PFSK-1 (cell line): ENCODE data around the gene CXCL12.

Experiments
- FOXP2 ChIP-seq: optimal IDR thresholded peaks from 2 replicates; pipeline ENCODE3; 2011; ENCODE audit warnings: borderline replicate concordance, control low read depth, inconsistent platforms; ENCODE audit not compliant: insufficient read depth; ENCODE audit errors: extremely low read length, extremely low read depth
- POLR2AphosphoS5 ChIP-seq: IDR thresholded peaks from 2 replicates; pipeline ENCODE4 v1.6.1; 2012; ENCODE audit warnings: low read depth, mild to moderate bottlenecking, control low read depth, low read length, moderate library complexity
- REST ChIP-seq, 2 experiments: IDR thresholded peaks; 2 replicates each; pipeline versions ENCODE4 v1.6.1 to v1.8.0; 2011 to 2012; ENCODE audit warnings: low read depth in 2 of 2, low read length in 2 of 2, control low read depth in 1 of 2, inconsistent platforms in 1 of 2, mild to moderate bottlenecking in 1 of 2, moderate library complexity in 1 of 2; ENCODE audit not compliant: insufficient read depth in 1 of 2
- SIN3A ChIP-seq: IDR thresholded peaks from 2 replicates; pipeline ENCODE4 v1.6.1; 2012; ENCODE audit warnings: mild to moderate bottlenecking, low read length, moderate library complexity, borderline replicate concordance; ENCODE audit not compliant: insufficient read depth
- TAF1 ChIP-seq: IDR thresholded peaks from 2 replicates; pipeline ENCODE4 v1.6.1; 2012; ENCODE audit warnings: low read length, control low read depth, borderline replicate concordance; ENCODE audit not compliant: insufficient read depth

Gene CXCL12

DNA sequence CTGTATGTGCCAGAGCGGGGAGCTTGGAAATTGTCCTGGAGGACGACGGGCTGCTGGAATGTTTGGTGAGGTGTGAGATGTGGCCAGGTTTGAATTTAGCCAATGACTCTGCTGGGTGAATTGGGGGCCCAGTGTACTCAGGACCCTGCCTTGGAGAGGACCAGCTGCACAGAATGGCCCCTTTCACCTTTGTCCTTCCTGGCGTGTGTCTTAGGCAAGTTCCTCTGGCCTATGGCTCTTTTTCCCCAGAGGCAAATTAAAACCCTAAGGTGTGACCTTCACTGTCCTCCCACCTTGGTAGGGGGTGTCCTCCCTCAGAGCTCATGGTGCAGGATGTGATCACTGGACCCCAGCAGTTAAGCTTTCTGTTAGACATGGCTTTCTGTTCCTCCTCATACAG lies 47.8 kb downstream of the CXCL12 start:
- no peak for TF ChIP-seq POLR2AphosphoS5
- no peak for TF ChIP-seq REST (IDR thresholded peaks at IDR 0.05; ENCODE audit: insufficient read depth in 1 of 2, low read depth in 2 of 2, low read length in 2 of 2)
- no peak for TF ChIP-seq FOXP2
- no peak for TF ChIP-seq TAF1
- no peak for TF ChIP-seq SIN3A

DNA sequence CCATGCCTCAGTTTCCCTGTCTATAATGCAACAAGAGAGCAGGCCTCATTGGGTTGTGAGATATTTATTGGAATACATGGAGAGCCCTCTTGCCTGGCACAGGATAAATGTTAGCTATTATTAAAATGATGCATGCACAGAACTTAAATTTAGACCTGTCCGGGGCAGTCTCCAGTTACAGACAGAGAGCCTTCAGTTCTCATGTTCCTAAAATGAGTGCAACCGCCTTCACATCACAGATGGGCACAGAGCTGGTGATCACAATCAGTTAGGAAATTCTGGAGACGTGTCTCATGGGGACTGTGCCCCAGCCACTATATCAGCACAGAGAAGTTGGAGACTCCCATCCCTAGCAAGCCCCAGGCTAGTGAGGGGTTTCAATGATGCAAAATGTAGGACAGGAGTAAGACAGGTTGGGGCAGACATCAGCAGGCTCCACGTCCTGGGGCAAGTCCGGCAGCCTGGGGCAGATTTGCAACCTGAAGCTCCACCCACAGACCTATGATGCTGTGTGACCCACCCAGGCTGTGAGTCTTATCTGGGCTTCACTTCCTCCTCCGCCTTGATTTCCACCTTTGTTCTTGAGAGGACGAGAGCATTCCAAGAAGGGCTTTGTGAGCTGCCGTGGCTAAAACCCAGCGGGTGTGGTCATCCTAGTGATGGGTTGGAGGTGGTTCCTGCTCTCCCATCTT lies 49.4 kb downstream of the CXCL12 start:
- no peak for TF ChIP-seq TAF1
- no peak for TF ChIP-seq REST (IDR thresholded peaks at IDR 0.05; ENCODE audit: insufficient read depth in 1 of 2, low read depth in 2 of 2, low read length in 2 of 2)
- TF ChIP-seq FOXP2 = no peak
- TF ChIP-seq POLR2AphosphoS5 = no peak
- no peak for TF ChIP-seq SIN3A

DNA sequence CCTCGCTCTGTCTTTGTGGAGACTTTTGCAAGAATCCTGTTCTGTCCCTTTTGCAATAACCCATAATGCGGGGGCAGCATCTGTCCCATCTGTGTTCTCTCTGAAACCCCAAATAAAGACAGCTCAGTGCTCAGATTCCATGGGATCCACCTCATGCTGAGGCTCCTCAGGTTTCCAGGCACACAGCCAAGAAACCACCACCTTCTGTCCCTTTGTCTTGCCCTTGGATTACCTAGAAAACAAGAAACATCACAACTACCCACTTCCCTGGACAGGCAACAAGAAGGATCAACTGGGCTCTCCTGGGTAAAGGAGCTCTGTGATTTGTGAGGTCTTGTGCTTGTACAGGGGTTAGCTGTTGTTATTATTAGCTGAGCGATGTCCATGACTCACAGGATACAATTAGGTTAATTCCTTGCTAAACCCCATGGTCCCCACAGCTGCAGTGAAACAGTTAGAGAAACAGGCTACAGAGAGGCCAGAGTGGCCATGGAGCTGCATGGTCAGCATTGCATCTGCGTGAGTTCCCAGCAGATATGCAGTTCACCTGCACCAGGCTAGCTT lies 50.2 kb downstream of the CXCL12 start:
- TF ChIP-seq POLR2AphosphoS5 = no peak
- peak in 1 of 2 experiments; percentile 66; a peak in 2 of 4 replicates for TF ChIP-seq REST (IDR thresholded peaks at IDR 0.05; ENCODE audit: insufficient read depth in 1 of 2, low read depth in 2 of 2, low read length in 2 of 2)
- TF ChIP-seq TAF1 = peak; percentile 34; the same call in 1 of the 2 replicates
- peak; percentile 22 for TF ChIP-seq FOXP2
- TF ChIP-seq SIN3A = no peak

- TF ChIP-seq POLR2AphosphoS5 (no peak), SIN3A (no peak), TAF1 (no peak), FOXP2 (no peak), REST (IDR thresholded peaks at IDR 0.05; ENCODE audit: insufficient read depth in 1 of 2, low read depth in 2 of 2, low read length in 2 of 2) (no peak)
Measured at GRCh38 chr10:44334091-44334490, 50.8 kb downstream of the CXCL12 start.
